NK-92 (cell line): ENCODE data around the gene RNFT1.
"Not testable (repeated sequence)": the region's sequence is repeated elsewhere in the genome, so short reads cannot be mapped to it uniquely, and the experiment has no call there.

ENCODE experiments used
- DNase-seq: peaks from one replicate; lab custom pipeline; 2025; ENCODE audit not compliant: unreplicated experiment; lab: John Stamatoyannopoulos, UW

RNFT1 gene

DNA sequence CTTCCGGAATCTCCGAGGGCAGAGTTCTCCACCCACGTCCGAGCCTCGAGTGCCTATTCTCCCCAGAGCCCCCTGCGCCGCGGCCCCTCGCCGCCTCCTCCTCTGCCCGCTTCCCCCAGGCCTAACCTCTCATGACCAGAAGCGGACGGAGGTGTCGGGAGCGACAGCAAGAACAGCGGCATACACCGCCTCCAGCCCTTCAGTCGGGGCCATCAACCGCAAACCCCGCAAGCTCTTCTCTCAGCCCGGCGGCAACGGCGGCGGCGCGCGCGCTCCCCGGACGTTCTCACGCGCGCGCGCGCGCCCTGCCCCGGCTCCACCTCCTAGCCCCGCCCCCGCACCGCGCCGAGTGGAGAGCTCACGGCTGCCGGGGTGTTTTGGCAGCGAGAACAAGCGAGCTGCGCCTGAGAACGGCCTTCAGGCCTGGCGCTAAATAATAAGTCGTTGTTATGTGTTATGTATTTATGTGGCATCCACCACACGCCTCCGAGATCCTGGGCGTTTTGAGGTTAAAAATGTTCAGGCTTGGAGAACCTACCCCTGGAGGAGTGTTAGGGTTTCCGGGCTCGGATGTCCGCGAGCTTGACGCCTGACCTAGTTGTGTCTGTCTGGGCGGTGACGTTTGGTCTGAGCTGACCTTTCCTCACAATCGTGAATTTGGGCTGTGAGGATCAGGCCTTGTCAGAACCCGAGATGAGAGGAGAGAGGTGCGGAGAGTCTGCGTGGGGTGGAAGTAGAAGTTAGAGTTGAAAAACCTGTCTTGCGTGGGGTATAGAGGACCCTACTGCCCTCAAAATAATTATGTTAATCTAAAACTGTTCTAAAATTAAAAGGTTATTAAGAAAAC is at the start of gene RNFT1:
TSS of gene RNFT1 (minus strand) at position 259 of the 847 bp plus-strand sequence. CDS start at position 182, 77 bp downstream.
- DNase-seq = no peak

GRCh38 chr17:60009326-60009725 is 44.8 kb upstream of the RNFT1 start:
- DNase-seq = not testable (repeated sequence)

DNA sequence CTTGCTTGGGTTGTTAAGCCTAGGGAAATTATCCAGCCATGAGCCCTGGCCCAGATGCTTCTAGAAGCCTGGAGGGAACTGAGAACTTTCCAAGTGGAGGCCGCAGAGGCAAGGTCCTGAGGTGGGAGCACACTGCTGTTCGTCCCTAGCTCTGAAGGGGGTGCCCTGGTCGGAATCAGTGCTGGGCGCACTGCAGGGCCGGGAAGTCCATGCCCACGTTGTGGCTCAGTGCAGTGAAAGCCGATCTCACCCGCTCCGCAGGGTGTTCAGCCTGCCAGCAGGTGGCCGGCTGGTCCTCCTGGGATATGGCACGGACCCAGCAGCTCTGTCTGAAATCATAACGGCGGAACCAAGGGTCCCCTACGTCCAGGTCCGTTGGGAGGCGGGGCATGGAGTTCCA is 43.8 kb upstream of the RNFT1 start:
- DNase-seq = not testable (repeated sequence)

- DNase-seq = no peak
Measured at GRCh38 chr17:60006160-60006559, 41.6 kb upstream of the RNFT1 start.

GRCh38 chr17:60004561-60004960 is 40.0 kb upstream of the RNFT1 start:
- DNase-seq = not testable (repeated sequence)

- not testable (repeated sequence) for DNase-seq
Measured at GRCh38 chr17:60002405-60002804, 37.9 kb upstream of the RNFT1 start.

DNA sequence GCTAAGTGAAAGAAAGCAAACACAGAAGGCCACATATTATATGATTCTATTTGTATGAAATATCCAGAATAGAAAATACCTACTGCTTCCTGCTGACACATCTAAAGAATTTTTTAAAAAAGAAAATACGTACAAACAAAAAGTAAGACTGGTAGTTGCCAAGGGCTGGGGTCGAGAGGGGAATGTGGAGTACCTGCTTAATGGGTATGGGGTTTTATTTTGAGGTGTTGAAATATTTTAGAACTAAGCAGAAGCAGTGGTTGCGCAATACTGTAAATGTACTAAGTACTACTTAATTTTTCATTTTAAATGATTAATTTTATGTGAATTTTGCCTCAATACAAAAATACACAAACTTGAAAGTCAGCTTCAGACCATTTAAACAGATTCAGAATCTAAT is 32.1 kb upstream of the RNFT1 start:
- DNase-seq = not testable (repeated sequence)

DNA sequence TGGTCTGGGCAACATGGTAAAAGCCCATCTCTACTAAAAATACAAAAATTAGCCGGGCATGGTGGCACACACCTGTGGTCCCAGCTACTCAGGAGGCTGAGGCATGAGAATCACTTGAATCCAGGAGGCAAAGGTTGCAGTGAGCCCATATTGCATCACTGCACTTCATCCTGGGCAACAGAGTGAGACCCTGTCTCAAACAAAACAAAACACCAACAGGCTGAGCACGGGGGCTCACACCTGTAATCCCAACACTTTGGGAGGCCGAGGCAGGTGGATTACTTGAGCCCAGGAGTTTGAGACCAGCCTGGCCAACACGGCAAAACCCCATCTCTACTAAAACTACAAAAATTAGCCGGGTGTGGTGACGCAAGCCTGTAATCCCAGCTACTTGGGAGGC is 10.6 kb upstream of the RNFT1 start:
- DNase-seq = not testable (repeated sequence)

DNA sequence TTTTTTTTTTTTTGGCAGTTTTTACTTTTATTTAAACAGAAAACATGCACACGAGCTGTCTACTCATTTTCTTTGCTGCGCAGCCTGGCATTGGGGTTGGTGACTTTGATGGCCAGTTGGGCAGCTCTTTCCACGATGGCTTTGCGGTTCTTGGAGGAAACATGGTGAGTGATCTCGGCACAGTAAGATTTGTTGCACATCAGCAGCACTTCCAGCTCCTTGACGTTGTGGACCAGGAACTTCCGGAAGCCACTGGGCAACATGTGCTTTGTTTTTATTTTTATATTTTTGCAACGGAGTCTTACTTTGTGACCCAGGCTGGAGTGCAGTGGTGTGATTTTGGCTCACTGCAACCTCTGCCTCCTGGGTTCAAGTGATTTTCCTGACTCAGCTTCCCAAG is 8.9 kb upstream of the RNFT1 start:
- not testable (repeated sequence) for DNase-seq

GRCh38 chr17:59972778-59973177 is 8.2 kb upstream of the RNFT1 start:
- no peak for DNase-seq

DNA sequence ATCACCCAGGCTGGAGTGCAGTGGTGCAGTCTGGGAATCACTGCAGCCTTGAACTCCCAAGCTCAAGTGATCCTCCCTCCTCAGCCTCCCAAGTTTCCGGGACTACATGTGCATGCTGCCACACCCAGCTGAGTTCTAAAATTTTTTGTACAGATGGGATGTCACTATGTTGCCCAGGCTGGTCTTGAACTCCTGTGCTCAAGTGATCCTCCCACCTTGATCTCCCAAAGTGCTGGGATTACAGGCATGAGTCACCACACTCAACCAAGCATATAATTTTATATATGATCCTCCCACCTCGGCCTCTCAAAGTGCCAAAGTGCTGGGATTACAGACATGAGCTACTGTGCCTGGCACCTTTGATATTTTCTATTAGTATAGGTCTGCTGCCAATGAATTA is 7.2 kb upstream of the RNFT1 start:
- not testable (repeated sequence) for DNase-seq

DNA sequence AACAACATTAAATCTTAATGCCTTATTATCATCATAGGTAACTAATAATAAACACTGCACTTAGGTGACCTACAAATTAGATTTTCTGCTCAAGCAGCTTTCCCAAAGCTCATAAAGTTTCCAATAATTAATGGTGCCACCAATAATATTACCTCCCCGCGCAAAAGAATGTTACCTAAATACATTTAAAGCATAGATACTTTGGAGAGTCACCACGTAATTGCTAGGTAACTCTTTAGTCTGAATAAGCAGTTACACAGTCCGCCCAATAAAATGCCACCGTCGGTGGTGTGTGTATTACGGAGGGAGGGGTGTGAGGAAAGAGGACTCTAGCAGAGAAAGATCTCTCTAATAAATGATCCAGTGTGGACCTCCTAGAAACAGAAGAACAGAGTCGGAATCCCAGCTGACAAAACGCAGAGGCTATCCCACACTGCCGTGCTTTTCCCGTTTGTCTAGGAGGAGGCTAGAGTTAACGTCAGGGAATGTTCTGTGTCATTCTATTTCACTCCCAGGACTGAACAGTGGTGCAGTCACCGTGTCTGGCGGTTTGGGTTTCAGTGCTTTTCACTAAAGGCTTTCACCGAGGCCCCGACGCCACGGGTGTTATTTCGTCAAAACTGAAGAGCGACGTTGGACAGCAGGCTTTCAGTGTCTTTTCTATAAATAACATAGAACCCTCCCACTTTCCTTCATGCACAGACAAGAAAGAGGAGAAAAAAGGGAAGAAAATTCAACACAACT is 630 bp downstream of the RNFT1 start:
- DNase-seq = no peak

DNA sequence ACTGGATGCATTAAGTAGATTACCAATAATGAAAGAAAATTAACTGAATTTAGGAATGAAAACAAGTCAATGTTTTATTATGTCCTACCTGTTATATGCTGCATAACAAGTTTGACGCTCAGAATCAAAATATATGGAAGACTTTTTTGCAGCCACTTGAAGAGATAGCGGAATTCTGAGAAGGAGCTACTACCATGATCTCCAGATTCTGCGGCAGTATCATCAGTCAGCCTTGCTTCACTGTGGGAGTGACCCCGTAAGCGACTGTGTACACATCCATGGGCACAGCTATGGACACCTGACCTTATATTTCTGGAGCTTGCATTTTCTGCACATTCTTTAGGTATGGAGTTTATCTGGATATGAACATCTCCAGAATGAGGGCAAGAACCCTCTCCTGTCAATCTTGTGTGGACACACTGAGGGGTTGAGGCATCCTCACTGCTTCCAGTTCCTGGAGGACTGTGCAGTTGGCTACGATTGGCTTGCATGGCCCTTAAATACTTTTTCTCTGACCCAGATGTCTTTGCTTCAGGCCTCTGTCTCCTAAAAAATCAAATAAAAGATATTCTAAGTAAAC is 1.7 kb downstream of the RNFT1 start:
- DNase-seq = no peak

GRCh38 chr17:59959574-59959973 is 5.0 kb downstream of the RNFT1 start:
- not testable (repeated sequence) for DNase-seq

GRCh38 chr17:59954856-59955255 is 9.7 kb downstream of the RNFT1 start:
- no peak for DNase-seq

DNA sequence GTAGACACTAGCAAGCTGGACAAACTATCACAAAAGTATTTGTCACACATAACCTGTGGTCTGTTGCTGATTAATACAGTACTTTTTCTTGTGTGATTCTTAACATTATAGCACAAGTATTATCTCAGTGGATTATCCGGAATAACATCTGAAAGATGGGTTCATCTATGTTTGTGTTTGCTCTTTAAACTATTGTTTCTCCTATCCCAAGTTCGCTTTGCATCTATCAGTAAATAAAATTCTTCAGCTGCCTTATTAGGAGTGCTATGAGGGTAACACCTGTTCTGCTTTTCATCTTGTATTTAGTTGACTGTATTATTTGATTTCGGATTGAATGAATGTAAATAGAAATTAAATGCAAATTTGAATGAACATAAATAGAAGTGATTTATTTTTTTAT is 14.5 kb downstream of the RNFT1 start:
- DNase-seq = no peak

DNA sequence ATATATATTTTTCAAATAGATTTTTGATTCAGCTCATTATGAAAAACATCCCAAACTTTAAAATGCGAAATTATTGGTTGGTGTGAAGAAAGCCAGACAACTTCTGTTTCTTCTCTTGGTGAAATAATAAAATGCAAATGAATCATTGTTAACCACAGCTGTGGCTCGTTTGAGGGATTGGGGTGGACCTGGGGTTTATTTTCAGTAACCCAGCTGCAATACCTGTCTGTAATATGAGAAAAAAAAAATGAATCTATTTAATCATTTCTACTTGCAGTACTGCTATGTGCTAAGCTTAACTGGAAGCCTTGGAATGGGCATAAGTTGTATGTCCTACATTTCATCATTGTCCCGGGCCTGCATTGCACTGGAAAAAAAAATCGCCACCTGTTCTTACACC is 17.2 kb downstream of the RNFT1 start:
- not testable (repeated sequence) for DNase-seq

- not testable (repeated sequence) for DNase-seq
Measured at GRCh38 chr17:59946433-59946832, 18.1 kb downstream of the RNFT1 start.

- DNase-seq = no peak
Measured at GRCh38 chr17:59941131-59941530, 23.4 kb downstream of the RNFT1 start.

- not testable (repeated sequence) for DNase-seq
Measured at GRCh38 chr17:59940697-59941096, 23.8 kb downstream of the RNFT1 start.

GRCh38 chr17:59933317-59933716 is 31.2 kb downstream of the RNFT1 start:
- DNase-seq = not testable (repeated sequence)

DNA sequence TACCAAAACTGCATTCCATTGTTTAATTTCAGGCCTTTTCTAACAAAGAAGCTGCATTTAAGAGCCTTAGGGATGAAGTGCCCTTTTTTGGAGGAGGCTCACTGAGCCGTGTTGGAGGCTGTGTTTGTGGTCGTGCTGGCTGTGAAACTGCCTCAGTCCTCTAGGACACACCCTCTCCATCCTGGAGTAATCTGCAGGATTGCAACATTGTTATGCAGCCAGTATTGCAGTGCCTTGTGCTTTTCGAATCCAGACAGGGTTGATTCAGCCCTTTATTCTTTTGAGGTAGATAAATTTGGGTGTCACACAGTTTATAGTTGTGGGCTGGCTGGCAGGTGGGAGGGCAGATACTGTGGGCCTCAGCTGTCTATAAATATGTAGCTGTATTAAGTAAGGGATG is 33.8 kb downstream of the RNFT1 start:
- DNase-seq = not testable (repeated sequence)
